ENCODE measurements around the gene TOX2. TPM values are rescaled to one million over a fixed set of nuclear protein-coding genes. Genes with fewer than 3 reads are reported as not detected.
A peak's percentile ranks its signal among the peaks of the same experiment; 100 is the strongest.

TOX2 gene
- total RNA-seq, 2 experiments from 2014 or later: 0.23 TPM; not detected in 1

- Histone ChIP-seq H3K9me3 (ENCODE audit: low read length) (no peaks in the 10 kb centered on the region), H4K20me1 (ENCODE audit: insufficient read depth, low read length) (no peaks in the 10 kb centered on the region), H3K4me3 (ENCODE audit: low read depth, low read length, poor library complexity, severe bottlenecking) (no peak overlapping the region), H3K27ac (ENCODE audit: low read depth, low read length, poor library complexity, severe bottlenecking) (no peak overlapping the region), H3K4me2 (ENCODE audit: low read length) (no peak overlapping the region), H3K9me2 (ENCODE audit: insufficient read depth, low read length) (no peaks in the 10 kb centered on the region), H3K4me1 (ENCODE audit: insufficient read depth, low read length, poor library complexity, severe bottlenecking) (no peaks in the 10 kb centered on the region), H3K36me3 (ENCODE audit: insufficient read depth, low read length) (no peaks in the 10 kb centered on the region), H3K79me2 (ENCODE audit: insufficient read depth, low read depth, low read length) (no peaks in the 10 kb centered on the region), H2AFZ (ENCODE audit: low read length) (no peak overlapping the region)
- no TSS peak for BruUV-seq (replicated peaks)
- DNase-seq (ENCODE audit: low spot score): no peak
- intact Hi-C loops (cut with micrococcal nuclease; ENCODE audit: unreplicated experiment): no loop called here
- ChIA-PET POLR2A (no interaction called here), CTCF (ENCODE audit: unreplicated experiment) (no interaction called here)
- TF ChIP-seq CTCF (conservative IDR thresholded peaks at IDR 0.05; ENCODE audit: low read length) (no peak), EZH2phosphoT487 (IDR thresholded peaks at IDR 0.05; ENCODE audit: borderline replicate concordance, low read depth, low read length) (no peak)
Observed at GRCh38 chr20:44087051-44087856, 172.6 kb downstream of the TOX2 start.

- ChIA-PET POLR2A (no interaction called here), CTCF (ENCODE audit: unreplicated experiment) (no interaction called here)
- no peaks in the 10 kb centered on the region for H3K9me2 ChIP-seq (ENCODE audit: insufficient read depth, low read length)
- H3K27ac ChIP-seq (ENCODE audit: low read depth, low read length, poor library complexity, severe bottlenecking): no peak overlapping the region
- H3K4me2 ChIP-seq (ENCODE audit: low read length): no peak overlapping the region
- H3K79me2 ChIP-seq (ENCODE audit: insufficient read depth, low read depth, low read length): no peaks in the 10 kb centered on the region
- H3K4me3 ChIP-seq (ENCODE audit: low read depth, low read length, poor library complexity, severe bottlenecking): no peak overlapping the region
- no peaks in the 10 kb centered on the region for H3K36me3 ChIP-seq (ENCODE audit: insufficient read depth, low read length)
- no peaks in the 10 kb centered on the region for H3K9me3 ChIP-seq (ENCODE audit: low read length)
- TF ChIP-seq CTCF (conservative IDR thresholded peaks at IDR 0.05; ENCODE audit: low read length) (no peak), EZH2phosphoT487 (IDR thresholded peaks at IDR 0.05; ENCODE audit: borderline replicate concordance, low read depth, low read length) (no peak)
- H4K20me1 ChIP-seq (ENCODE audit: insufficient read depth, low read length): no peaks in the 10 kb centered on the region
- intact Hi-C loops (cut with micrococcal nuclease; ENCODE audit: unreplicated experiment): no loop called here
- no peak overlapping the region for H2AFZ ChIP-seq (ENCODE audit: low read length)
- no TSS peak for BruUV-seq (replicated peaks)
- DNase-seq (ENCODE audit: low spot score): no peak
- H3K4me1 ChIP-seq (ENCODE audit: insufficient read depth, low read length, poor library complexity, severe bottlenecking): no peaks in the 10 kb centered on the region
Observed at GRCh38 chr20:44087857-44088120, 173.1 kb downstream of the TOX2 start.

DNA sequence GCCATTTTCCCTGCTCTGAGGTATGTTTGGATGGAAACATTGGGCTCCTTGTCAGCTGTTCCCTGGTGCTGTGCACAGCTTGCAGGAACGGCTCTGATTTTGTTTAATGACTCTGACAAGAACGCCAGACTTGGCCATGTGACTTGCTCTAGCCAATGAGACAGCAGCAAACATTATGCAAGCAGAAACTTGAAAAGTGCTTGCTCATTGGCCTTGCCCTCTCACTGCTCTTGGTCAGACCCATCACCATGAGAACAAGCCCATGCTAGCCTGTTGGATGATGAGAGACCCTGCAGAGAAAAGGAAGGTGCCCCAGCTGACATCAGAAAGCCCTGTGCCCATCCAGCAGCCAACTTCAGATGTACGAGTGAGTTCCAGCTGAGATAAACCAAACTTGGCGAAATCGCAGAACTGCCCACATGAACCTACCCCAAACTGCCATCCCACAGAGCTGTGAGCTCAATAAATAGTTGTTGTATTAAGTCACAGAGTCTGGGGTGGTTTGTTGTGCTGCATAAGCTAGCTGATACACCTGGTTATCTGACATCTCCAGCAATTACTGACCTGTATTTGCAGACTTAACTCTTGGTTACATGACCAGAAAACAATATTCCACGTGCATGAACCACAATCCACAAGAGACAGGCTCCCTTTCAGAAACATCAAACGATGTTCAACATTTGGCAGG is 175.5 kb downstream of the TOX2 start:
- Histone ChIP-seq H3K4me1 (ENCODE audit: insufficient read depth, low read length, poor library complexity, severe bottlenecking) (no peaks in the 10 kb centered on the region), H3K9me2 (ENCODE audit: insufficient read depth, low read length) (no peaks in the 10 kb centered on the region), H2AFZ (ENCODE audit: low read length) (peak overlapping the region; percentile 66; the same call in 1 of the 2 replicates), H3K36me3 (ENCODE audit: insufficient read depth, low read length) (no peaks in the 10 kb centered on the region), H3K27ac (ENCODE audit: low read depth, low read length, poor library complexity, severe bottlenecking) (no peak overlapping the region), H3K9me3 (ENCODE audit: low read length) (no peaks in the 10 kb centered on the region), H3K79me2 (ENCODE audit: insufficient read depth, low read depth, low read length) (no peaks in the 10 kb centered on the region), H4K20me1 (ENCODE audit: insufficient read depth, low read length) (no peaks in the 10 kb centered on the region), H3K4me2 (ENCODE audit: low read length) (peak overlapping the region; percentile 39; the same call in 1 of the 2 replicates), H3K4me3 (ENCODE audit: low read depth, low read length, poor library complexity, severe bottlenecking) (peak overlapping the region; percentile 24)
- CTCF ChIA-PET (ENCODE audit: unreplicated experiment): no interaction called here
- peak; percentile 51 for DNase-seq (ENCODE audit: low spot score)
- intact Hi-C loops (cut with micrococcal nuclease; ENCODE audit: unreplicated experiment): no loop called here
- POLR2A ChIA-PET: no interaction called here
- TF ChIP-seq CTCF (conservative IDR thresholded peaks at IDR 0.05; ENCODE audit: low read length): no peak
- no TSS peak for BruUV-seq (replicated peaks)
